HG03378 (cell line): ENCODE measurements around the gene TNN.

Source experiments
- ATAC-seq: cut with Tn5 transposase; IDR thresholded peaks from one replicate; pipeline ENCODE4 v1.9.1; 2021; ENCODE audit warnings: mild to moderate bottlenecking, moderate library complexity; ENCODE audit not compliant: unreplicated experiment

Gene TNN

DNA sequence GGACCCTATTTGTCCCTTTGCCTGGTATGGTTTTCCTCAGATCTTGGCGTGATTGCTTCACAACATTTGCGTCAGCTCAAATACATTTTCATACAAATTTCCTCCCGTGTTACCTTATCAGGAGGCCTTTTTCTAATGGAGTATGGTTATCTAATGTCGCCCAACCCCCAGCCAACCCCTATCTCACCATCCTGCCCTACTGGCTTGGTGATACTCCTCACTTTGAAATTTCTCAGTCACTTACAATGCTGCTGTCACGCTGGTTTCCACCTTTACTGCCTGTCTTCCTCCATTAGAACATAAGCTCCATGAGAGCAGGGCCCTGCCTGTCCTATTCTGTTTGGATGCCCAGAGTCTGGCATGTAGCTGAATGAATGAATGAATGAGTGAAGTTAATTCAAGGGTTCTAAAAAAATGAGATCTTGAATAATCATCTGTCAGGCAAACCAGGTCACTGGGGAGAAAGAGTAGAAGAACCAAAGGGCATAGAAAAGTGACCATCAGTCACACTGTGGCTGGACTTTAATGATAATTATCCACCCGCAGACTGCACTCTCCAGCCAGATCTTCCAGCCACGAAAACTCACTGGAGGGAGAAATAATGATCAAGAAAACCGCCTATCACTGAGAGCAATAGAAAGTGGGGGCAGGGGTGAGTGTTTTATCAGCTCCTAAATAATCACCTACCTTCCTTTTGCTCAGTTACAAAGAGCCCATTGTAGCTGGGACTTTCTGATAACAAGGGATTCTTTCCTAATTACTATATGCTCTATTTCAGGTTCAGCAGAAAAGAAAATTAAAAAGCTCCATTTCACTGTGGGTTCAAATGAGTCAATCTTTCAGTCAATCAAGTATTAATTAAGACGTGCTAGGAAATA lies 103.6 kb downstream of the TNN start:
- ATAC-seq = no peak

DNA sequence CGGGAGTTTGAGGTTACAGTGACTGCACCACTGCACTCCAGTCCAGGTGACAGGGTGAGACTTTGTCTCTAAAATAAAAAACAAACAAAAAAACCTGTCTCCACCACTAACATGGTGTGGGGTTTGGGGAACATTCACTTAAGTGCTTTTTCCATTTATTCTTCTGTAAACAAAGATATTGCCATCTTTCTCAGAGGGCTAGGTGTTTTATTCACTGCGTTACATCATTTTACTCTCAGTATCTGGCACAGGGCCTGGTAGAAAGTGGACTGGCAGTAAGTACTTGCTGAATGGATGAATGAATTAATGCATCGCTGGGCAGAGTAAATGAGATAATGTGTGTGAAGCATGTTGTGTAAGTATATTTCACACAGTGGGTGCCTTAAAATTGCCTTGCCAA lies 104.9 kb downstream of the TNN start:
- ATAC-seq = no peak

DNA sequence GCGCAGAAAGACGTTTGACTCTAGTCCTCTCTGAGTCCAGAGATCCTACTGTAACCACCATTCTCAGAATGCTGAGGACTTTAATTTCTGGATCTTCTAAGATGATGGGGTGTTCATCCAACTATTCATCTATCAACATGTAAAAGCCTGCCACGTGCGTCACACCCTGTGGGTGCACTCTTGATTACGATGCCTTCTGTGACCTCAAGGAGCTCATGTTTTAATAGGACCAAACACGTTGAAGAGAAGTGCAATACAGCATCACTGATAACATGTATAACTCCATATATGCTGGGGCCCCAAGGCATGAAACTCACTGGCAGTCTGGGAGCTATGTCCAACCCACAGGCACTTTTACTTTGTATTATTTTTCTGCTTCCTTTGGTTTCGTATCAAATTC lies 105.9 kb downstream of the TNN start:
- no peak for ATAC-seq

DNA sequence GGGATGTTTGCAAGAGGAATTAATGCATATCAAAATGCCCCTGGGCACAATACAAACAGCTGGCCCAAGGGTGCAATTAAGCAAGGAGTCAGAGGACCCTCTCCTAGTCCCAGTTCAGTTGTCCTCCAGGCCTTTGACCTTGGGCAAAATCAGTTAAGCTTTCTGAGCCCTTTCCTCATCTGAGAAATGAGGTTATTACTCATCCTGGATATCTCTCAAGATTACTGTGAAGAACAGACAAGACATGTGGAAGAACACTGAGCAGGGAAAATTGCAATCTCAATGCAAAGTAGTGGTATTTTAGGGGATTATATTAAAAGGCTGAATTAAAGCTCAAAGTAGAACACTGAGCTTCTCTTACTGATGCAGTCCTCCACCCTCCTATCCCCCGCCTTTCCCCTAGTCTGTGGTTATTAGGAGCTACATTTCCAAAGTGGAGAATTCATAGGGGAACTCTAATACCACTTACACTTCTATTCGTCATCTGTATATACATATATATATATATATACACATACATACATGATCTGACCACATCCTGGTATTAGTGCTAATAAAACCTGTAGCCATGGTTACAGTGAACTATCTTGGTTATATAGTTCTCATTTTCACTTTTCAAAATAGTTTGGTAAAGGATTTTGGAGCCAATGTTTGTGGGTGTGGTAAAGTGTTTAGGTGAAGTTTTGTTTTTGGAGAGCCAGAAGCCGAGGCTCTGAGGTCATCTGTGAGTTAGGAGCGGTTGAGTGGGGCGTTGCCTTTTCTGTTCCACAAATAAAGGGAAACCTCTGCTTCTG lies 106.9 kb downstream of the TNN start:
- ATAC-seq = peak; percentile 83

DNA sequence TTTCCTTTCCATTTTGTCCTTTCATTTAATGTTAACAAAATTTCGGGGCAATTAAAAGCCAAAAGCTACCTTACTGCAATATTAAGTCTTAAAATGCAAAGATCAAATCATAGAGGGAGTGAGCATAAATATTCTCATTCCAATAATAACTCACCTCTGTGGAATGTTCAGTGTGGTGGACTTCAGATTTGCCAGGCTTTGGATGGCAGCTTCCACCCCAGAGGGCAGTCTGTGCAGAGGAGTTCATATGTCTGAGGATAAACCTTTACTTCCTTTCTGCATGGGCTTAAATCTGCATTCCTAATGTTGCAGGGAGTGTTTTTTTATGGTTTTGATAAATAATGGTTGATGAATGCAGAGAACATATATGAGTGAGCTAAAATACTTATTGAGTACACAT lies 108.6 kb downstream of the TNN start:
- no peak for ATAC-seq

DNA sequence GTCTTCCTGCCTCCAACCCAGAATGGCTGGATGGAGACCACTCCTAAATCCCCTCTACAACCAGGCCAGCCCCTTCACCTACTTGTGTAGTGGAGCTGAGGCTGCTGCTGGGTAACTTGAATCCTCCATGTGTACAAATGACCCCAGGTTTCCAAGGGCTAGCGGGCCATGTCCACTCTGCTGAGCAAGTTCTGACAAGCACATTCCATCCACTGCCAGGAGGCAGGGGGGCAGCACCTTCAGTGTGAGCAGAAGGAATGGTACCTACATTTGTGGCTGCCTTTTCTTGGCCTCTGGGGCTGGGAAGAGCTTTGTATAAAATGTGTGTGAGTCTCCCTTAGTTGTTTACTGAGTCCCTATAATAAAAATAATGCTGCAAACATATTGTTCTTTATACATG lies 110.4 kb downstream of the TNN start:
- no peak for ATAC-seq

DNA sequence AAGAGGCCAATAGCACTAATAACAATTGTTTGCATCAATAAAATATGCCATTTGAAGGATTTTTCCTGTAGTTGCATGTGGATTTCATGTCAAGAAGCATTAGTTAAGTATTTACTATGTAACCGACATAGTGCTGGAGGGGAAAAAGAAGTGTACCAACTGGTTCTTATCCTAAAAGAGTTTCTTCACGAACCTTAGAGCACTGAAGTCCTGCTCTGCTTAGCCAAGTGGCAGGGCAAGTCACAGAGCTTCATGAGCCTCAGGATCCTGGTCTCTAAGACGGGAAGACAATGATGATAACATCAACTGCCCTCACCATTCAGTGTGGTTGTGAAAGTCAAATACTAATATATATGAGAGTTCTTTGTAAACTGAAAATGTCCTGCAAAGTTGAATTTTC lies 110.8 kb downstream of the TNN start:
- ATAC-seq = no peak

DNA sequence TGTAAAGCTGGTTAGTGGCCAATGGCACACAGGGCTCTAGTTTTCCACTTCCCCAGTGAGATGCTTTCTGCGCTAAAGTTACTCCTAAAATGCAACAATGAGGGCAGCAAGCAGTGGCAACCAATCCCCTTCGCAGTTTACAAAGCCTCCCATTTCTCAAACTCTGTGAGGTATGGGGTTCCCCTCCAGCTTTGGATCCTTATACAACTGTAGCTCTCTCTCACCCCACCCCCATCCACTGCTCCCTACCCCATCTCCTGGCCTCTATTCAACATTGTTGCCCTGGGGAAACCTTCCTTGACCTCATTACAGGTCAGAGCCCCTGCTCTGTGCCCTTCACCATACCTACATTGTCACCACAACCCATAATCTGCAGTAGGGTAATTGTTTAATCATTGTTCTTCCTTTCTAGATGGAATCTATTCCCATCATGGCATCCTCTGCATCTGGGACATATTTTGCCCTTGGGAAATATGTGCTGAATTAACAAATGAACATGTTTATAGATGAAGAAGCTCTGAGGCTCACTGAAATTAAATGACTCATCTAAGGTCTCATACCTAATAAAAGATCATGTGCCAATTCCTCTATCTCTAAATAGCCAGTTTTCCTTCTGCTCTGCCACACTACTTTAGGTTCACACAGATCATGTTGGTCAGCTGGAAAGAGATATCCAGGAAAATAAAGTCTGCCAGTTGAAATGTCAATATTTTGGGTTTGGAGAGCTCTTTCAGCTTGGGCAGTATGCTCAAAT lies 112.4 kb downstream of the TNN start:
- no peak for ATAC-seq

DNA sequence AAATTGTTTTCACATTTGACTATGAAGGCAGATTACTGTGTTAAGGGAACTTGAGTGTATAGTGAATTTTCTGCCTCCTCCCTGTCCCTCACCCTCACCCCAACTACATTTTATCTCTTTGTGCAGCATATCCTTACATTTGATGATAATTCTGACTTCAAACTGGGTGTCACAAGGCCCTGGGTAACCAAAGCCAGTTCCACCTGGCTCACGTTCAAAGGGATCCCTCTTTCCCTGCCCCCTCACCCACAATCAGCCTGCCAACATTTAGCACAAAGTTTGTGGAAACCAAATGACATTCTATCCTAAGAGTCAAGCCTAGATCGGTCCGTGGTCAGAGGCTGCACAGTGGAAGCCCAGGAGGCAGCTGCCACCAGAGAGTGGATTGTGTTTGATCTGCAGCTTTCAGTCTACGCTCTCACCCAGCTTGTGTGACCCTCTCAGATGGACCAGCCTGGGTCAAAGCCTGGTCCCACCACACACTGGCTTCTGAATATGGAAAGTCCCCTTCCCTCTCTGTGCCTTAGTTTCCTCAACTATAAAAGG lies 114.6 kb downstream of the TNN start:
- no peak for ATAC-seq

DNA sequence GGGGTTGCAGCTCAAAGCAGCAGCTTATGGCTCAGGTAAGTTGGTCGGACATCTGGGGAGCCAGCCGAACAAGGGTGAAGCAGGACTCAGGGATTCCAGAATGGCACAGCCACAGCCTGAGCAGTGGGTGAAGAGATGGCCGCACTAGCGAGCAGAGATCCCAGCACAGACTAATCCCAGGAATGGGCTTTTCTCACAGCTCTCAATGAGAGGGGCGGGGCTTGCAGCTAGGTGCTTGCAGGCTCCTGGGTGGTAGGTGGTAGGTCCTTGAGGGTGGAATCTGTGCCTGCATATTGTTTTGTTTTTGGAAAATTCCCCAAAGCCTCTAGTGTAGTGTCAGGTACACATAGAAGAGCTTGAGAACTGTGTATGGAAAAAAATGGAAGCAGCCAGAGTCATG lies 116.0 kb downstream of the TNN start:
- ATAC-seq = no peak

DNA sequence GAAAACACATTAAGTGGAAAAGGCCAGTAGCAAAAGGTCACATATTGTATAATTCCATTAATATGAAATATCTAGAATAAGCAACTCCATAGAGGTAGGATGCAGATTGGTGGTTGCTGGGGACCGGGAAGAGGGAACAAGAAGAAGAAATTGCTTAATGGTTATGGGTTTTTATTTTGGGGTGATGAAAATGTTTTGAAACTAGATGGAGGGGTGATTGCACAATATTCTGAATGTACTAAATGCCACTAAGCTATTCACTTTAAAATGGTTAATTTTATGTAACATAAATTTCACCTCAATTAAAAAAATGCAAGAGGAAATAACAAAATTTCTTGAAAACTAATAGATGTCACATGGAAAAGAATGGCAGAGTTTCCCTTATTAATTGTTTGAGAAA lies 118.3 kb downstream of the TNN start:
- ATAC-seq = no peak

DNA sequence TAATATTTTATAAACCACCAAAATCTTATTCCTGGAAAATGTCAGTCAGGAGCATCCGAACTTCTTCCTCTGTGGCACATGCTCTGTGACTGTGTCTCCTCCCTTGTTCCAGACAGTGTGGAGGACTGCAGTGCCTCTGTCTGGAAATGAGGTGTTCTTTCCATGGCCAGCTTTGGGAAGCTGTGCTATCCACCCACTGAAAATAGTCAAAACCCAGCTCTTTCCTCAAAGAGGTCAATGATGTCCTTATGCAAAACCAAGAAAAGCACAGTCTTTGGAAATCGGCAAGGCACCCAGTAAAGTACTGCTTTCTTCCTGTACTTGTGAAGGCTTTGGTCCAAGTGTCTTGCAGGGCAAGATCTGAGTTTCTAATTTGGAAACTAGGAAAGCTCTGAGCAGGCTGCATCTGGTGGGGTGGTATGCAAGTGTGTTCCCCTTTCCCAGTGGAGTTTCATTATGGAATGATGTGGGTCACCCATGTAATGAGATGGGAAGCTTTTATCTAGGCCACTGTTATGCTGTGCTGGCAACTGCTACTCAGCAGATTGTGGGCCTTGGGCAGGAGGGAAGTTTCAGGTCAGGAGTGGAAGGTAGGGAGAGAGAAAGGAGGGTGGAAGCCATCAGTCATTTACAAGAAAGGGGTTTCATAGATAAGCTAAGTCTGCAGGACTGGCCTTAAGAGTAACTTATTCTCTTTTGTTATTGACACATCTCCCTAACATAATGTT lies 119.0 kb downstream of the TNN start:
- no peak for ATAC-seq

DNA sequence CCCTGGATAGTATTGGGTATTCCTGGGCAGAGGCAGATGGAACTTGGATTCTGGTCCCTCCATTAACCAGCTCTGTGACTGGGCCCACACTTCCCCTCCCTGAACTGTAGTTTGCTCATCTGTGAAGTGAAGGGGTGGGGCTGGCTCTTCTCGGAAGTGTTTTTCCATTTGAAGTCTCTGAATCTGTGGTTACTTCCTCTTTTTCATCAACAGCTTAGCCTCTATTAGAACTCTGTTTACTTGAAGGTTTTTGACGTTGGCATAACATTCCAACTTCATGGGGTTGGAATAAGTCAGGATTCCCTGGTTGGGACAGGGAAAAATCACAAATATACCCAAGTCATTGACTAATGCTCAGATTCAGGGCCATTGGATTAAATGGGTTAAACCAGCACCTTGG lies 121.3 kb downstream of the TNN start:
- ATAC-seq = peak; percentile 70

DNA sequence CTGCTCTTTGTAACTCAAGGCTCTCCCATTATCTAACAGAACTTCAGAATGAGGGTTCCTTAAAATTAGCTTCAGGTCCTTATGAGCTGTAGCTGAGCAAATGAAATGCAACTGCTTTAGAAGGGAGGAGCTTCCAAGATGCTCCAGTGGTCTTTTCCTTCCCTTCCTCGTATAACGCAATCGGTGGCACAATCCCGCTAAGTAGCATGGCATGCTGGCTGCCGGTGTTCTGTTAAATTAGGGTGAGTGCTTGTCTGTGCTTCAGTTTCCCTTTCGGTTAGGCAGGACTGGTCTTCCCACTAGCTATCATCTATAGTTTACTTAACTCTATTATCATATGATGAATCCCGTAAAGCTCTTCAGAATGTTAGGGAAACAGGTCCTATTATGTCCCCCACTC lies 124.0 kb downstream of the TNN start:
- ATAC-seq = peak; percentile 34

DNA sequence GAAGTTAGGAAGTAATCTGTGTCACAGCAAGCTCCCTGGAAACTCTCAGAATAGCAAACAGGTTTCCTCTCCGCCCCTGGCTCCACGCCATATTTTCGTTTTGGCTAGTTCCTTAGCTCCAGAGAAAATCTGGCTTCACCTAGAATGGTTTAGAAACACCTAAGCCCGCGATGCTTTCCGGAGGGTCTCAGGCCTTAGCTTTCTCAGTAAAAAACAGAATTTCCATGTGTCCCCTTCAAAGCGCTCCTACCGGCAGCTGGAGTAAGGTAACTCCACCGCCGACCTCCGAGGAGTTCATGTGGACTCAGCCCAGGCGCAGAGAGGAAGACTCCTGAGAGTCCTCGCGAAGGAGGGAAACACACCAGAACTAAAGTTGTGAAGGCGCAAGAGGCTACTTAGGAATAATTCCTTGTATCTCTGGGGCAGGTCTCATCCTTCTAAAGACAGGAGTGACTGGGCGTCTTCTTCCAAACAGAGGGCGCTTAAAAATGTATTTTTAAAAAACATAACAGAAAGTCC lies 124.5 kb downstream of the TNN start:
- ATAC-seq = no peak

DNA sequence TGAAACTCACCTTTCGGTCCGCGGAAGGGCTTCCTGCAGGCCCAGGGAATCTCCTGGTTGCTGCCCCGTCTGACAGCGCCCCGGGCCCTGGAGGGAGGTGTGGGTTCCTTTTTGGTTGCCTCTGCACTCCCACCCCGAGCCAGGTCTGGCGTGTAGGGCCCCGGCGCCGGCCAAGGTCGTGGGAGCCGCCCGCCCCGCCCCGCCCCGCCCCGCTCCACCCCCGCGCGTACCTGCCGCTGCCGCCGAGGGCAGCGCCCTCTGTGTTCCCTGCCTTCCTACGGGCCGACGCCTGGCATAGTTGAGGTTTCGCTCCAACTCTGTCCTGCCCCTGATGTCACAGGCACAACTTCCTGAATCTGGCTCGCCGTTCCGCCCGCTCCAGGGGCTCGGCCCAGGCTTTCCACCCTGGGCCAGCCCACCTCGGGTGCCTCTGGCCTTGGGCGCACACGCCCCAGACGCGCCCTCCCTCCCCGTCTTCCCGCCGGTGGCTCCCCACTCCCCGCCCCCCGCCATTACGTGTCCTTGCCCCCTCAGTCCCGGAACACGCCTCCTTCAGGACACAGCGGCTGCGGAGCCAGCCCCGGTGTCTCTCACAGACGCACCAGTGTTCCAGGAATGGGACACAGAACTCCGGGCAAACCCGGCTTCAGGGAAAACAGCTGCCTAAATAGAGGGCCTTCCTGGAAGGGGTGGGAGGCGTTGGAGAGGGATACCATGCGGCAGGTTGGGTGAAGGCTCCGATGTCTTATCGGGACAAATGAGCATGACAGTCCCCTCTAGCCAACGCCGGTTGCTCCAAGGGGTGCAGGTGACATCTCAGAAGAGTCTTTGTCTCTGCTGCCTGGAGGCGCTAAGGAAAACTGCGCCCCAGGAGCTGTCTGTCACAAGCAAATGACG lies 125.2 kb downstream of the TNN start, which contains the start of gene KIAA0040:
Gene KIAA0040, minus strand, starts transcription at position 147 of the 897 bp plus-strand sequence. CDS start 31,763 bp downstream, outside the sequence.
- ATAC-seq = peak; percentile 32

DNA sequence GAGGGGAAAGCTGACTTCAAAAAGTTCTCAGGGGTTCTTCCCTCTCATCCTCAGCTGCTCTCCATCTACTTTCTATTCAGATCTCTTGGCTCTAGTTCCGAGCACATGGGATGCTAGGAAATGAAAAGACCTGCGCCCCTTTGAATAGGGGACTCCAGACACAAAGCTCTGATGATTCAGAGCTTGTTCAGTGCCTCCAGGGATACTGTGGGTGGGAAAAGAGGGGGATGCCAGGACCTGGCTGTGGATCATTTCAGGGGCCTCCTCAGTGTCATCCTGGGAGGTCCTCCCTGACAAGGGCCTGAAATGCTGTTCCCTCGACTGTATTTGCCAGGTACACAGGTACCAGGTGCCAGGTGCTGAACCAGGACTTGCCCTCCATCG lies 125.9 kb downstream of the TNN start:
- no peak for ATAC-seq

DNA sequence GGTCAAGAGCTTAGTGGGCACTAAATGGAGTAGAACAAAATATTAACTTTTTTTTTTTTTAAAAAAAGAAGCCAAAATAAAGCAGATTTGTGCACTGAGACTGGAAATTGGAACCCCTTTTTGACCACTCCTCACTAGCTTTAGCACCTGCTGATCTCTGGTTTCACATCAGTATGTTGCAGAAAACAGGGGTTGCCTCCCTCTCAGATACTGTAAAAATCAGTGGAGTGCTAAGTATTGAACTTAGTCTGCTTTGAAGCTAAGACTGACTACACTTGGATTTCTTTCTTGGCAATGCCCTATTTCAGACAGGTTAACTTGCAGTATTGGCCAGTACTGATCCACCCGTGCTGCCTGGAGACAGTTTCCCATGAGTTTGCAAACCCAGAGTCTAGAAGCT lies 127.6 kb downstream of the TNN start:
- ATAC-seq = no peak

DNA sequence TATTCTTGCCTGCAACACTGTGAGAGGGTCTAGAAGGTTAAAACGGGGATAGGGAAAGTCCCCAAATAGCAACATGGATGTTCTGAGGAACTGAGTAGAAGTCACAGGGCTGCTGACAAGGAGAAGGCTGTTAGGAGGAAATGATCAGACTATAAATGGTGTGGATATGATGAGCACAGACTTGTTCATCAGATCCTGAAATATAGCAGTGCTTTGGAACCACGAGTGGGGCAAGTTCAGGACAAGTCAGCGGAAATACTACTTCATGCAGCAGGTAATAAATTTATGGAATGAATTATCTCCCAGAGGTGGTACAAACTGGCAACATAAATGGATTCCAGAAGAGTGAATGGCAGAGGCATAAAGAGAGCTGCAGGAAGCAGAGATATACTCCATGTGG lies 128.2 kb downstream of the TNN start:
- no peak for ATAC-seq
